Posterior vena cava (tissue), 2 donors: Measurements from ENCODE around the gene CDH13. TPM values are rescaled to one million over a fixed set of nuclear protein-coding genes. Genes with fewer than 3 reads are reported as not detected.

Source experiments
- DNase-seq: peaks from one replicate; pipeline ENCODE4 v3.0.0-alpha.2; 2020; ENCODE audit warnings: low spot score
- intact Hi-C, 2 donors: fragments of 100-400 bp; cut with DNase I; formaldehyde crosslinking; loops; one replicate each; pipeline versions ENCODE4 v1.14.1 to v1.14.2; 2022 to 2023
- total RNA-seq, 2 donors: library from RNA; stranded (reverse); fragmentation: NEBNext Ultra II Directional; extraction: Animal tissue kit (Norgen Biotek cat#: 25700); gene quantifications; one replicate each; pipeline ENCODE4 v1.2.1, GENCODE V29; 2021
- donor health status: DM: yes; HTN: yes; CAD: no.
- donor health status: DM: yes; HTN: yes; CAD: no.

Gene CDH13
- total RNA-seq, 2 donors from 2014 or later, result 32.0 to 81.7 TPM

GRCh38 chr16:83704656-83705055, 1077.9 kb downstream of the CDH13 start:
- no peak for DNase-seq
- intact Hi-C loops, result no loop called here

DNA sequence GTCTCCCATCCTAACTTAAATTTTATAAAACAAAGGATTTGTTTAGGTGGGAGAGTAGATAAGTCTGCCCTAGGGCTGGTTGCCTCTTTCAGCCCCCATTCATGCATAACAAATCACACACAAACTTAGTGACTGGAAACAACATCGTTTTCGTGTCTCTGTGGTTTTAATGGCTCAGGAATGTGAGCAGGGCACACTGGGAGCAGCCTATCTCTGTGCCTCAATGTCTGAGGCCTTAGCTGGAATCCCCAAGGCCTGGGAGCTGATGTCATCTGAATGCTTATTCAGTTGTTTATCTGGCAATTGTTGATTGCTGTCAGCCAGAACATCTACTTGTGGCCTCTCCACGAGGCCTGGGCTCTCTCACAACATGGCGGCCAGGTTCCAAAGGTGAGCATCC, 1079.1 kb downstream of the CDH13 start:
- DNase-seq, result no peak
- intact Hi-C loops, result no loop called here

DNA sequence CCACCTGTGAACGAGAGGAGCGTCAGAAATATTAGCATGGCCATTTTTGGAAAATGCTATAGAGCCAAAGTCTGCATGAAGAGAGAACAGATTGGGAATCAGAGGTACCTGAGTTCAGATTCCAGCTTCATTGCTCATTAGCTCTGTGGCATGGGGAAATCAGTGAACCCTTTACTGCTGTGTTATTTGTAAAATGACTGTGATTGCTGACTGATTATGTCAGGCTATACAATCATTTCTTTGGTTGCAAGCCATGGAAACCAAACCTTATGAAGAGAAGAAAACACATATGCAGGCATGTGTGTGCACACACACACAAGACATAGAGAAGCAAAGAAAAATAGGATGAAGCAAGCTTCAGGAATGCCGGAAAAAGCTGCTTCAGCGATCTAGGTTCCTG, 1079.6 kb downstream of the CDH13 start:
- DNase-seq, result no peak

DNA sequence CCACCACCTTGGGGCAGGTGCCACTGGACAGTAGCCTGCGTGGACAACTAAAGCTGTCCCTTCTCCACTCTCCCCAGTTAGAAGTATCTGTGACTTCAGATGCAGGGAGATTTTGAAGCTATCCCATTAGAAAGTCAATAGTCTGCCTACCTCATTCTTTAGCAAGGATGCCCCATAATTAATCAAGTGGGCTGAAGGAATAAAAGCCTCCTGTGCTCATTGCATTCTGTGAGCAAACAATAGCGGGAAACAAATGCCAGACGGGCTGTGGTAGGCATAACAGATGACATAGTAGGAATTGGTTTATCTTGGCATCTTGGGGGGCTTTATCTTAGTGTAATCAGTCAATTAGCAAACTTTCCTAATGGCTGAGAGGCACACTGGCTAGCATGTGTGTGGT, 1084.3 kb downstream of the CDH13 start:
- intact Hi-C loops, result no loop called here
- DNase-seq, result no peak

More for the DNA sequence above, 1079.6 kb downstream of the CDH13 start:
- intact Hi-C loops, result no loop called here

DNA sequence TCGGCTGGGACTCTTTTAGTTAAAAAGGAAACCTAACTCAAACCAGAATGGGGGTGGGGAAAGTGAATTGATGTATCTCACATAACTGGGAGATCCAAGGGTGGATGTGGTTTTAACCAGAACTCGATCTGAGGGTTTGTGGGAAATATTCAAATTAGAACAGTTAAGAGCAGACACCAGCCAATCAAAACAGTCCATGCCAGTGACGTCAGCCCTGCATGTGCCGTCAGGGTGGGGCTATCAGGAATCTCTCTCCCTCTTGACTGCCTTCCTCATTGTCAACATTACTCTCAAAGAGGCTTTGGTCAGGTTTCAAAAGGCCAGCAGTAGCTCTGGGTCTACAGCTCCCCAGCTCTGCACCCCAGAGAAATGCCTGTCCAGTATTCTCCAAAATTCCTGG, 1086.8 kb downstream of the CDH13 start:
- intact Hi-C loops, result no loop called here
- DNase-seq, result no peak

DNA sequence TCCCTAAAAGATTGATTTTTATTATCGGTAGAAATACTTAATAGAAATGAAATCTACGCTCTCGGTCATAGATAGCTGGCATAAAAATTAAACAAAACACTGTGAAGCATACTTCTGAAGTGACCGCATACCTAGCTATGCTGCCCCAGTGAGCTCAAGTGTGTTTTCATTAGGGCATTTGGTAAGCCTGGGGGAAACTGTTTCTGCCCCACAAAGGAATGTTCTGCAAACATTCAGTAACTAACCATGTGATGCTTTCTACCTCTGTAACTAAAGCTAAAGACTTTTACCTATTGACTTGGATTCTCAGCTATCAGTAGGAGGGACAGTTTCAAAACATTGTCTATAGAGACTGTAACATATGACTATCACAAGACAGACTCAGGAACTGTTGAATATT, 1087.5 kb downstream of the CDH13 start:
- intact Hi-C loops, result no loop called here
- no peak for DNase-seq

DNA sequence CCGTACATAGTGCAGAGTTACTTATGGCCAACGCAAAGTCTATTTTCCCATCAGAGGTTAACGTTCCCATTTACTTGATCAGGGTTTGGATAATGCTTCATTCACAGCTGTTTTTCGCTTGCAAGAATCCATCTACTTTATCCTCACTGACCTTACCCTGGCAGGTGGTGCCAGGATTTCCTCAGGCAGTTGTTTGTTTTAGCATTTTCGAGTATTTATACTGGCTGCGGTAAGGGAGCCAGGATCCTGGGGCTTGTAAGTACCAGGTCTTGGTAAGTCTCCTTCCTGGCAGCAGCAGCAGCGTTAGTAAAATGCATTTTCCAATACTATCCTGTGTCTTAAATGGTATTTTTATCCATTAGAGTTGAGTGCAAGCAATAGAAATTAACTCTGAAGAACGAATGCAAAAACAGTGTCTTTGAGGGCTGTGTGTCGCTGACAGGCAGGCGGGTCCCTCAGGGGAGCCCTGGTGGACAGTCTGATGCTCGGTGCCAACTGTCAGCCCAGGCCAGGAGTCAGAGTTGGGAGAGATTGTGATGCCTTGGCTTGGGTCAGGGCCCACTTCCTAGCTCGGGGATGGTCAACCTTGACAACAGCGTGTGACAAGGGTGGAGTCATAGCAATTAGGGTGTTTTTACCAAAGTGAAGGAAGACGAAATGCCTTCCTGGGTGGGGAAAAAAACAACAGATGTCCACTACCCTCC, 1088.6 kb downstream of the CDH13 start:
- no peak for DNase-seq
- intact Hi-C loops, result no loop called here

DNA sequence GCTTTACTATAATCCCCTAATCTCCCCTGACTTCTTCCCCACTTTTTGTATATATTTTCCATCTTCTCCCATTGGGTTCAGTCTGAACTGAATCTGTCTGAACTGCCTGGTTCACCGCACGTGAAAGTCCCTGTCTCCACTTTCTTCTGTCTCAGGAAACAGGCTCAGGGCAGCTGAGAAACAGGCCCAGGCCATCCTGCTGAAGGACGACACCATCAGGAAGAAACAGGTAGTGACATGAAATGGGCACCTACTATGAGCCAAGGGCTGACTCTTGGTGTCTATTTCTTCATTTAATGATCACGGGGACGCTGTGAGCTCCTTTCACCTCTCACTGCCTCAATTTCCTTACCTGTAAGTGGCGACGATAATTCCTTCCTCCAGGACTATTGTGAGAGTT, 1090.5 kb downstream of the CDH13 start:
- intact Hi-C loops, result no loop called here

DNA sequence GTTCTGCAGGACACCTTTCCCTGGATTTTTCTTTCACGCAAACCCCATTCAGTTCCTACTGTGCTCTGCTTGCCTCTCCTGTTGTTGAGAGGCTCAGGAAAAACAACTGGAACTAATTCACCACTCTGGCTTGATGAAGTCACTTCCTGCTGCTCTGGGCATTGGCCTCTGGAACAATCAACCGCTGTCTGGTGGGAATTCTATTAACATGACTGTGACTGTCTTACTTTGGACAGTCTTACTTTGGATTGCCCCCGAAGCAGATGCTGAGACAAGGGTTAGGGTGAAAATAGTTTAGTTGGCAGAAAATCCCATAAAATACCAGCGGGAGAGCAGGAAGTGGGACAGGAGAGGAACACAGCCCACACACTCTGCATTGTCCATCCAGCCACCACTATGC, 1091.0 kb downstream of the CDH13 start:
- no peak for DNase-seq
- intact Hi-C loops, result no loop called here

More for the DNA sequence above, 1090.5 kb downstream of the CDH13 start:
- no peak for DNase-seq

DNA sequence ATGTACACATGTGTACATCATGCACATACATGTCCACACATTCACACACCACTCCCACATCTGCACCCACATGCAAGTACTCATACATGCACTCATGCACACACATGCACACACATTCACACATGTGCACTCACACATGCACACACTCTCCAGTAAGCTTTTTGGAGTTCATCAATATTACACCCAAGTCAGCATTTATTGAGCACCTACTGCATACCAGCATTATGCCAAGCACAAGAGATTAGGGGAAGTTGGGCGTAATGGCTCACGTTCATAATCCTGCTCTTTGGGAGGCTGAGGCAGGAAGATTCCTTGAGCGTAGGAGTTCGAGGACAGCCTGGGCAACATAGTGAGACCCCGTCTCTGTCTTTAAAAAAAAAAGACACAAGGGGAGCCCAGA, 1093.4 kb downstream of the CDH13 start:
- DNase-seq, result no peak
- intact Hi-C loops, result no loop called here

GRCh38 chr16:83720981-83721380, 1094.2 kb downstream of the CDH13 start:
- DNase-seq, result no peak
- intact Hi-C loops, result no loop called here

GRCh38 chr16:83721676-83722075, 1094.9 kb downstream of the CDH13 start:
- DNase-seq, result no peak
- intact Hi-C loops, result no loop called here

GRCh38 chr16:83722456-83723183, 1095.9 kb downstream of the CDH13 start:
- intact Hi-C loops, result no loop called here
- no peak for DNase-seq

DNA sequence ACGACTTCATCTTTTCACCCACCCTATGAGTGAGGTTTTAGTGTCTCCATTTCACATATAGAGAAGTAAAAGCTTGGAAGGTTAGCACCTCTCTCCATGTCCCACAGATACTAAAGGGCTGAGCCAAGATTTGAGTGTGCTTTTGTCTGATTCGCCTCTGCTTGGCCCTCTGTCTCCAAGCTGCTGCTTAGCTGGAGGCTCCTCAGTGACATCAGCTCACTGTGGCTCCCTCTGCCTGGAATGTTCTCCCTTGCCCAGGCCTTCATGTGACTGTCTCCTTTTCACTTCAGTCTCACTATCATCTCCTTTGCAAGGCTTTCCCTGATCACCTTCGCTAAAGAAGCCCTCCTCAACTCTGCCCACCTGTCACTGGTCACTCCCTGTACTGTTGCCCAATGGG, 1096.5 kb downstream of the CDH13 start:
- no peak for DNase-seq
- intact Hi-C loops, result no loop called here

DNA sequence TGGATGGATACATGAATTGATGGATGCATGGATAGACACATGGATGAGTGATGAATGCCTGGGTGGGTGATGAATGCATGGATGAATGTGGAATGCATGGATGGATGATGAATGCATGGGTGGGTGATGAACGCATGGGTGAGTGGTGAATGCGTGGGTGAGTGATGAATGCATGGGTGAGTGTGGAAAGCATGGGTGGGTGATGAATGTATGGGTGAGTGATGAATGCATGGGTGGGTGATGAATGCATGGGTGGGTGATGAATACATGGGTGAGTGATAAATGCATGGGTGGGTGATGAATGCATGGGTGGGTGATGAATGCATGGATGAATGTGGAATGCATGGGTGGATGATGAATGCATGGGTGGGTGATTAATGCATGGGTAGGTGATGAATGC, 1097.1 kb downstream of the CDH13 start:
- intact Hi-C loops, result no loop called here
- no peak for DNase-seq

GRCh38 chr16:83724585-83724984, 1097.8 kb downstream of the CDH13 start:
- intact Hi-C loops, result no loop called here
- DNase-seq, result no peak

DNA sequence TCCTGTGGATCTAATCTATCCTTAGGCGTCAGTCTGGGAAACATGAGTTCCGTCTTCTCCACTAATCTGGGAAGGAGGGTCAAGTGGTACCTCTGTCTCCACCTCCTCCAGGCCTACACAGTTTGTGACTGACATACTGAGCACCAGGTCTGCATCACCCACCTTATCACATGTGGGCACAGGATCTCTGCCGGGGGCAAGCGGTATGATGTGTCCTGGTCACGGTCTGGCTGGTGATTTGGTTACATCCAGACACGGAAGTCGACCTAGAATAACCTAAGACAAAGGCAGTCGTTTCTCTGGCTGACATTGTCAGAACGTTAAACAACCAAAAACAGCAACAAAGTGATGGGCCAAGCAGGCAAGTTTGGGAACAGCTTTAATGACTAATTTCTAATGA, 1098.5 kb downstream of the CDH13 start:
- DNase-seq, result no peak

DNA sequence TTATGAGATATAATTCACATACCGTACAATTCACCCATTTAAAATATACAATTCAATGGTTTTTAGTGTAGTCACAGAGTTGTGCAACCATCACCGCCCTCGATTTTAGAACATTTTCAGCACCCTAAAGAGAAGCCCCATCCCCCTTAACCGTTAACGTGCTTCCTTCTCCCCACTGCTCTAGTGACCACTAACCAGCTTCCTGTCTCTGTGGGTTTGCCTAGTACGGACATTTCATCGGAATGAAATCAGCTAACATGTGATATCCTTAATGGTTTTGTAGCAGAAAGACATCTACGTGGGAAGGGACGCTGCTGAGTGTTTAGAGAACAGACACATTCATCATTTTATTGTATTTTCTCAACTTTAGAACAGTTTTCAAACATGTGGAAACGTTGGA, 1100.2 kb downstream of the CDH13 start:
- intact Hi-C loops, result no loop called here
- no peak for DNase-seq

More for the DNA sequence above, 1098.5 kb downstream of the CDH13 start:
- intact Hi-C loops, result no loop called here

DNA sequence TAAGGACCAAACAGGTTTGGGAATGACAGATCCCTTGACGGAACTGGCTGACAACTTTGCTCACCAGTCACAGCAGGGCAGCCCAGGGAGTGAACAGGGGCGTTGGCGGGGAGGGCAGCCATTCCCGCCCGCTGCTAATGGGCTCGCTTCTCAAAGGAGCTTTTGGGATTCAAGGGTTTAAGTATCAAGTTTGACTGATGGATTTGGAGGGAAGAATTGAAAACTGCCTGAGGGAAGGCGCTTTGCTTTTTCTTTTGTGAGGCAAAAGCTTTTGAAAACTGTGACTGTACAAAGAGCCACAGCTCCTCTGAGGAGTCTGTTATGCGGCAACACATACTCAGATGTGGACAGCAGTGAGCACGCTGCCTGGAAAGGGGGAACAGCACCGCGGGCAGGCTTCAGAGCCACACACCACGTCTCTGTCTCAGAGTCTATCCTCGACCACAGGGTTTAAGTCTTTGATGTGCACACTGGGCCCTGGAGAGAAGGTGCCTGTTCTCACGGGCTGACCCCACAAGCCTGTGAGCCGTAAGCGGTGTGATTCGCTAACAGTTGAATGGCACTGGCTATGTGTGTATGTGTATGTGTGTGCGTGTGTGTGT, 1101.1 kb downstream of the CDH13 start:
- intact Hi-C loops, result no loop called here
- DNase-seq, result no peak

- intact Hi-C loops, result no loop called here
- no peak for DNase-seq
These were observed 1101.7 kb downstream of the CDH13 start for GRCh38 chr16:83728492-83728891.

- intact Hi-C loops, result no loop called here
- no peak for DNase-seq
These were observed 1104.0 kb downstream of the CDH13 start for GRCh38 chr16:83730812-83731211.
